ENCODE results near the gene HBD. TPM values are rescaled to one million over a fixed set of nuclear protein-coding genes. Genes with fewer than 3 reads are reported as not detected.
A peak's percentile ranks its signal among the peaks of the same experiment; 100 is the strongest.

The HBD gene
- total and polyA plus RNA-seq, 9 of the 15 experiments (the other 6 are each of a cell fraction or from before 2014, with no cell fraction given), result 11.8 to 169 (median 36.0) TPM

- TF ChIP-seq, protein P1, sequence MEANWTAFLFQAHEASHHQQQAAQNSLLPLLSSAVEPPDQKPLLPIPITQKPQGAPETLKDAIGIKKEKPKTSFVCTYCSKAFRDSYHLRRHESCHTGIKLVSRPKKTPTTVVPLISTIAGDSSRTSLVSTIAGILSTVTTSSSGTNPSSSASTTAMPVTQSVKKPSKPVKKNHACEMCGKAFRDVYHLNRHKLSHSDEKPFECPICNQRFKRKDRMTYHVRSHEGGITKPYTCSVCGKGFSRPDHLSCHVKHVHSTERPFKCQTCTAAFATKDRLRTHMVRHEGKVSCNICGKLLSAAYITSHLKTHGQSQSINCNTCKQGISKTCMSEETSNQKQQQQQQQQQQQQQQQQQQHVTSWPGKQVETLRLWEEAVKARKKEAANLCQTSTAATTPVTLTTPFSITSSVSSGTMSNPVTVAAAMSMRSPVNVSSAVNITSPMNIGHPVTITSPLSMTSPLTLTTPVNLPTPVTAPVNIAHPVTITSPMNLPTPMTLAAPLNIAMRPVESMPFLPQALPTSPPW (CRISPR knock-in tag; IDR thresholded peaks at IDR 0.05), result no peak
- TF ChIP-seq POU5F1 (IDR thresholded peaks at IDR 0.05; ENCODE audit: borderline replicate concordance, low read depth, low read length, partially characterized antibody), result no peak
- no peak for TF ChIP-seq NCOA1 (IDR thresholded peaks at IDR 0.05; ENCODE audit: low read depth)
- TF ChIP-seq ZNF639 (CRISPR knock-in tag; conservative IDR thresholded peaks at IDR 0.05 in 1 of 2, IDR thresholded peaks at IDR 0.05 in 1 of 2), result no peak
- TF ChIP-seq BACH1 (tag; IDR thresholded peaks at IDR 0.05), result no peak
- TF ChIP-seq LARP7 (IDR thresholded peaks at IDR 0.05), result no peak
- TF ChIP-seq ZNF253 (CRISPR knock-in tag; conservative IDR thresholded peaks at IDR 0.05), result no peak
- TF ChIP-seq ZNF444 (CRISPR knock-in tag; IDR thresholded peaks at IDR 0.05), result no peak
- peak; percentile 16; the same call in 1 of the 2 replicates for TF ChIP-seq ZNF24 (IDR thresholded peaks at IDR 0.05)
- no peak; the same call in 1 of the 2 replicates for TF ChIP-seq STAT5A (IDR thresholded peaks at IDR 0.05; ENCODE audit: borderline replicate concordance, low read length)
- no peak for TF ChIP-seq ELF2 (CRISPR knock-in tag; IDR thresholded peaks at IDR 0.05)
- TF ChIP-seq KLF13 (tag; IDR thresholded peaks at IDR 0.05; ENCODE audit: borderline replicate concordance, low read depth), result no peak
- TF ChIP-seq HOXB6 (CRISPR knock-in tag; IDR thresholded peaks at IDR 0.05; ENCODE audit: borderline replicate concordance), result no peak
- TF ChIP-seq ZFP30 (CRISPR knock-in tag; IDR thresholded peaks at IDR 0.05; ENCODE audit: borderline replicate concordance), result no peak
- TF ChIP-seq ZNF41 (CRISPR knock-in tag; conservative IDR thresholded peaks at IDR 0.05), result no peak
- TF ChIP-seq PHF21A (IDR thresholded peaks at IDR 0.05; ENCODE audit: borderline replicate concordance, low read depth), result no peak
- no peak; the same call in 1 of the 2 replicates for TF ChIP-seq DPF2 (IDR thresholded peaks at IDR 0.05)
- no peak for TF ChIP-seq TSC22D4 (tag; IDR thresholded peaks at IDR 0.05)
- no peak for TF ChIP-seq ATF3 (IDR thresholded peaks at IDR 0.05)
- TF ChIP-seq ATF3 (CRISPR knock-in tag; conservative IDR thresholded peaks at IDR 0.05), result no peak
- TF ChIP-seq ZNF311 (CRISPR knock-in tag; IDR thresholded peaks at IDR 0.05), result no peak
- TF ChIP-seq POLR2G (IDR thresholded peaks at IDR 0.05; ENCODE audit: low read depth, low read length), result no peak
- TF ChIP-seq ZBTB5 (IDR thresholded peaks at IDR 0.05), result no peak
- TF ChIP-seq TEAD2 (tag; IDR thresholded peaks at IDR 0.05), result no peak
These were observed 29.5 kb downstream of the HBD start (continued) for GRCh38 chr11:5204787-5205186.

All from K562 (cell line).